ENCODE measurements around the gene ALK.

DNA sequence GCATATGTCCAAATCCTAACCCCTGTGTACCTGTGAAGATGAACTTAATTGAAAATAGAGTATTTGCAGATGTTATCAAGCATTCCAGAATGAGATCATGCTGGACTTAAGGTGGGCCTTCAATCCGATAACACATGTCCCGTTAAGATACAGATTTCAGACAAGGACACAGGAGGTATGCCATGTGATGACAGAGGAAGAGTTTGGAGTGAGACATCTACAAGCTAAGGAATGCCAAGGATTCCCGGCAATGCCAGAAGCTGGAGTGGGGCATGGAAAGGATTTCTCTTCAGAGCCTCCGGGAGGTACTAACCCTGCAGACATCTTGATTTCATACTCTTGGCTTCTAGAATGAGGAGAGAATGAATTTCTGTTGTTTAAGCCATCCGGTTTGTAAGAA, 231.7 kb downstream of the ALK start:
- TF ChIP-seq, protein P1, sequence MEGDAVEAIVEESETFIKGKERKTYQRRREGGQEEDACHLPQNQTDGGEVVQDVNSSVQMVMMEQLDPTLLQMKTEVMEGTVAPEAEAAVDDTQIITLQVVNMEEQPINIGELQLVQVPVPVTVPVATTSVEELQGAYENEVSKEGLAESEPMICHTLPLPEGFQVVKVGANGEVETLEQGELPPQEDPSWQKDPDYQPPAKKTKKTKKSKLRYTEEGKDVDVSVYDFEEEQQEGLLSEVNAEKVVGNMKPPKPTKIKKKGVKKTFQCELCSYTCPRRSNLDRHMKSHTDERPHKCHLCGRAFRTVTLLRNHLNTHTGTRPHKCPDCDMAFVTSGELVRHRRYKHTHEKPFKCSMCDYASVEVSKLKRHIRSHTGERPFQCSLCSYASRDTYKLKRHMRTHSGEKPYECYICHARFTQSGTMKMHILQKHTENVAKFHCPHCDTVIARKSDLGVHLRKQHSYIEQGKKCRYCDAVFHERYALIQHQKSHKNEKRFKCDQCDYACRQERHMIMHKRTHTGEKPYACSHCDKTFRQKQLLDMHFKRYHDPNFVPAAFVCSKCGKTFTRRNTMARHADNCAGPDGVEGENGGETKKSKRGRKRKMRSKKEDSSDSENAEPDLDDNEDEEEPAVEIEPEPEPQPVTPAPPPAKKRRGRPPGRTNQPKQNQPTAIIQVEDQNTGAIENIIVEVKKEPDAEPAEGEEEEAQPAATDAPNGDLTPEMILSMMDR (IDR thresholded peaks at IDR 0.05) = no peak
- TF ChIP-seq POLR2A (IDR thresholded peaks at IDR 0.05) = no peak
